ENCODE results near the gene LGALS14.

DNA sequence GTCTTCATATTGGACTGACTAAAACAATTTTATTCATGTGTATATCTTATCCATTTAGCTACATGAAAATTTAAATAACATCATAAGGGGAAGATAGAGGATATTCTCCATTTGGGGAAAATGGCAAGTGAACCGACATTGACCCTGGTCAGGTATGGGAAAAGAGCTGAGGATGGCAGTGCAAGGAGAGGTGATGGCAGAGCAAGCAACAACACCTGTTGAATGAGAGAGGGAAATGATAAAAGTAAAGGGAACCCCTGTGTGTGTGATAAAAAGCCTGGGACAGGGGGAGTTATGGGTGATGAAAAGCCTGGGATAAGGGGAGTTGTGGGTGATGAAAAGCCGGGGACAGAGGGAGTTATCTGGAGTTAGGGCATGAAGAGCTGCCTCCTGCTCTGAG, 29.6 kb downstream of the LGALS14 start:
- TF ChIP-seq, protein P1, sequence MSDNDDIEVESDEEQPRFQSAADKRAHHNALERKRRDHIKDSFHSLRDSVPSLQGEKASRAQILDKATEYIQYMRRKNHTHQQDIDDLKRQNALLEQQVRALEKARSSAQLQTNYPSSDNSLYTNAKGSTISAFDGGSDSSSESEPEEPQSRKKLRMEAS (CRISPR knock-in tag; IDR thresholded peaks at IDR 0.05), result no peak
- TF ChIP-seq, protein P2, sequence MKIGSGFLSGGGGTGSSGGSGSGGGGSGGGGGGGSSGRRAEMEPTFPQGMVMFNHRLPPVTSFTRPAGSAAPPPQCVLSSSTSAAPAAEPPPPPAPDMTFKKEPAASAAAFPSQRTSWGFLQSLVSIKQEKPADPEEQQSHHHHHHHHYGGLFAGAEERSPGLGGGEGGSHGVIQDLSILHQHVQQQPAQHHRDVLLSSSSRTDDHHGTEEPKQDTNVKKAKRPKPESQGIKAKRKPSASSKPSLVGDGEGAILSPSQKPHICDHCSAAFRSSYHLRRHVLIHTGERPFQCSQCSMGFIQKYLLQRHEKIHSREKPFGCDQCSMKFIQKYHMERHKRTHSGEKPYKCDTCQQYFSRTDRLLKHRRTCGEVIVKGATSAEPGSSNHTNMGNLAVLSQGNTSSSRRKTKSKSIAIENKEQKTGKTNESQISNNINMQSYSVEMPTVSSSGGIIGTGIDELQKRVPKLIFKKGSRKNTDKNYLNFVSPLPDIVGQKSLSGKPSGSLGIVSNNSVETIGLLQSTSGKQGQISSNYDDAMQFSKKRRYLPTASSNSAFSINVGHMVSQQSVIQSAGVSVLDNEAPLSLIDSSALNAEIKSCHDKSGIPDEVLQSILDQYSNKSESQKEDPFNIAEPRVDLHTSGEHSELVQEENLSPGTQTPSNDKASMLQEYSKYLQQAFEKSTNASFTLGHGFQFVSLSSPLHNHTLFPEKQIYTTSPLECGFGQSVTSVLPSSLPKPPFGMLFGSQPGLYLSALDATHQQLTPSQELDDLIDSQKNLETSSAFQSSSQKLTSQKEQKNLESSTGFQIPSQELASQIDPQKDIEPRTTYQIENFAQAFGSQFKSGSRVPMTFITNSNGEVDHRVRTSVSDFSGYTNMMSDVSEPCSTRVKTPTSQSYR (CRISPR knock-in tag; IDR thresholded peaks at IDR 0.05), result no peak
- TF ChIP-seq, protein P3, sequence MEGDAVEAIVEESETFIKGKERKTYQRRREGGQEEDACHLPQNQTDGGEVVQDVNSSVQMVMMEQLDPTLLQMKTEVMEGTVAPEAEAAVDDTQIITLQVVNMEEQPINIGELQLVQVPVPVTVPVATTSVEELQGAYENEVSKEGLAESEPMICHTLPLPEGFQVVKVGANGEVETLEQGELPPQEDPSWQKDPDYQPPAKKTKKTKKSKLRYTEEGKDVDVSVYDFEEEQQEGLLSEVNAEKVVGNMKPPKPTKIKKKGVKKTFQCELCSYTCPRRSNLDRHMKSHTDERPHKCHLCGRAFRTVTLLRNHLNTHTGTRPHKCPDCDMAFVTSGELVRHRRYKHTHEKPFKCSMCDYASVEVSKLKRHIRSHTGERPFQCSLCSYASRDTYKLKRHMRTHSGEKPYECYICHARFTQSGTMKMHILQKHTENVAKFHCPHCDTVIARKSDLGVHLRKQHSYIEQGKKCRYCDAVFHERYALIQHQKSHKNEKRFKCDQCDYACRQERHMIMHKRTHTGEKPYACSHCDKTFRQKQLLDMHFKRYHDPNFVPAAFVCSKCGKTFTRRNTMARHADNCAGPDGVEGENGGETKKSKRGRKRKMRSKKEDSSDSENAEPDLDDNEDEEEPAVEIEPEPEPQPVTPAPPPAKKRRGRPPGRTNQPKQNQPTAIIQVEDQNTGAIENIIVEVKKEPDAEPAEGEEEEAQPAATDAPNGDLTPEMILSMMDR (IDR thresholded peaks at IDR 0.05), result no peak
